ENCODE data around the gene HYLS1. TPM values are rescaled to one million over a fixed set of nuclear protein-coding genes. Genes with fewer than 3 reads are reported as not detected.
"Not testable (repeated sequence)": the region's sequence is repeated elsewhere in the genome, so short reads cannot be mapped to it uniquely, and the experiment has no call there.

Gene HYLS1
- 7.5 and 8.9 TPM in 2 replicates for total RNA-seq

GRCh38 chr11:125887373-125888324 is at the start of gene HYLS1:
Gene HYLS1 (plus strand): TSS chr11:125887668. CDS start chr11:125899369, 11,701 bp downstream.
- peak; percentile 72 for DNase-seq (ENCODE audit: extremely low read depth, low read depth, low spot score)

- no peak for DNase-seq (ENCODE audit: extremely low read depth, low read depth, low spot score)
These were observed 45.0 kb upstream of the HYLS1 start for GRCh38 chr11:125842321-125842948.

- DNase-seq (ENCODE audit: extremely low read depth, low read depth, low spot score) = no peak
These were observed 41.3 kb upstream of the HYLS1 start for GRCh38 chr11:125846188-125846587.

- not testable (repeated sequence) for DNase-seq (ENCODE audit: extremely low read depth, low read depth, low spot score)
These were observed 29.8 kb upstream of the HYLS1 start for GRCh38 chr11:125857670-125858069.

- DNase-seq (ENCODE audit: extremely low read depth, low read depth, low spot score) = not testable (repeated sequence)
These were observed 24.7 kb upstream of the HYLS1 start for GRCh38 chr11:125862786-125863185.

- DNase-seq (ENCODE audit: extremely low read depth, low read depth, low spot score) = not testable (repeated sequence)
These were observed 22.1 kb upstream of the HYLS1 start for GRCh38 chr11:125865354-125865753.

GRCh38 chr11:125869521-125869920 is 17.9 kb upstream of the HYLS1 start:
- DNase-seq (ENCODE audit: extremely low read depth, low read depth, low spot score) = no peak

- DNase-seq (ENCODE audit: extremely low read depth, low read depth, low spot score) = no peak
These were observed 15.9 kb upstream of the HYLS1 start for GRCh38 chr11:125871391-125872137.

- no peak for DNase-seq (ENCODE audit: extremely low read depth, low read depth, low spot score)
These were observed 15.4 kb upstream of the HYLS1 start for GRCh38 chr11:125872138-125872491.

- no peak for DNase-seq (ENCODE audit: extremely low read depth, low read depth, low spot score)
These were observed 13.4 kb upstream of the HYLS1 start for GRCh38 chr11:125873881-125874555.

GRCh38 chr11:125874556-125875124 is 12.8 kb upstream of the HYLS1 start:
- DNase-seq (ENCODE audit: extremely low read depth, low read depth, low spot score) = peak; percentile 58

GRCh38 chr11:125881291-125881690 is 6.2 kb upstream of the HYLS1 start:
- no peak for DNase-seq (ENCODE audit: extremely low read depth, low read depth, low spot score)

GRCh38 chr11:125883375-125883774 is 4.1 kb upstream of the HYLS1 start:
- no peak for DNase-seq (ENCODE audit: extremely low read depth, low read depth, low spot score)

GRCh38 chr11:125886997-125887372 is 483 bp upstream of the HYLS1 start:
- no peak for DNase-seq (ENCODE audit: extremely low read depth, low read depth, low spot score)

- DNase-seq (ENCODE audit: extremely low read depth, low read depth, low spot score) = no peak
These were observed 3.1 kb downstream of the HYLS1 start for GRCh38 chr11:125890447-125891100.

GRCh38 chr11:125892071-125892470 is 4.6 kb downstream of the HYLS1 start:
- no peak for DNase-seq (ENCODE audit: extremely low read depth, low read depth, low spot score)

GRCh38 chr11:125892994-125893393 is 5.5 kb downstream of the HYLS1 start:
- DNase-seq (ENCODE audit: extremely low read depth, low read depth, low spot score) = no peak

GRCh38 chr11:125901872-125902271 is 14.4 kb downstream of the HYLS1 start:
- no peak for DNase-seq (ENCODE audit: extremely low read depth, low read depth, low spot score)

- DNase-seq (ENCODE audit: extremely low read depth, low read depth, low spot score) = no peak
These were observed 14.9 kb downstream of the HYLS1 start for GRCh38 chr11:125902277-125902926.
